ENCODE measurements around the gene ITGAV.

Gene ITGAV

DNA sequence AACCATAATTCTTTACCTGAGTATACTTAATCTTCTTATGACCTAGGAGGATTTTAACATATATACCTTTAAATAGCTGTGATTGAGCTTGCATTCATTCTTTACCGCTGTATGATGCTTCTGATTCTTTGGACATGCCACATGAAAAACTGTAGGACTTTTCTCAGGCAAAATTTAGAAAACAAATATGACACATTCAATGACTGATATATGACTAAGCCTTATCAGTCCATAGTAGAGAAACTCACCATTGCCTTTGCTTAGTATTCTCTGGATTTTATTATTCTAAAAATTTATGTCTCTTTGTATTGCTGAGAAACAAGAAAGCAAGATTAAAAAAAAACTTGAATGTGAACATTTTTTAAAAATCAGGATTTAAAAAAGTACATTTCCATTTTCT is 107.7 kb downstream of the ITGAV start:
- no peak for DNase-seq (ENCODE audit: low spot score)
- TF ChIP-seq, protein P1, sequence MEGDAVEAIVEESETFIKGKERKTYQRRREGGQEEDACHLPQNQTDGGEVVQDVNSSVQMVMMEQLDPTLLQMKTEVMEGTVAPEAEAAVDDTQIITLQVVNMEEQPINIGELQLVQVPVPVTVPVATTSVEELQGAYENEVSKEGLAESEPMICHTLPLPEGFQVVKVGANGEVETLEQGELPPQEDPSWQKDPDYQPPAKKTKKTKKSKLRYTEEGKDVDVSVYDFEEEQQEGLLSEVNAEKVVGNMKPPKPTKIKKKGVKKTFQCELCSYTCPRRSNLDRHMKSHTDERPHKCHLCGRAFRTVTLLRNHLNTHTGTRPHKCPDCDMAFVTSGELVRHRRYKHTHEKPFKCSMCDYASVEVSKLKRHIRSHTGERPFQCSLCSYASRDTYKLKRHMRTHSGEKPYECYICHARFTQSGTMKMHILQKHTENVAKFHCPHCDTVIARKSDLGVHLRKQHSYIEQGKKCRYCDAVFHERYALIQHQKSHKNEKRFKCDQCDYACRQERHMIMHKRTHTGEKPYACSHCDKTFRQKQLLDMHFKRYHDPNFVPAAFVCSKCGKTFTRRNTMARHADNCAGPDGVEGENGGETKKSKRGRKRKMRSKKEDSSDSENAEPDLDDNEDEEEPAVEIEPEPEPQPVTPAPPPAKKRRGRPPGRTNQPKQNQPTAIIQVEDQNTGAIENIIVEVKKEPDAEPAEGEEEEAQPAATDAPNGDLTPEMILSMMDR (IDR thresholded peaks at IDR 0.05; ENCODE audit: extremely low read depth, insufficient read depth, missing control alignments), result no peak
- in situ Hi-C loops (cut with MboI; ENCODE audit: low pct_unique_long_range_greater_than_20kb, low sequenced_read_pairs, unreplicated experiment), result no loop called here

- TF ChIP-seq, protein P1 (IDR thresholded peaks at IDR 0.05; ENCODE audit: extremely low read depth, insufficient read depth, missing control alignments), result no peak
- in situ Hi-C loops (cut with MboI; ENCODE audit: low pct_unique_long_range_greater_than_20kb, low sequenced_read_pairs, unreplicated experiment), result no loop called here
- no peak for DNase-seq (ENCODE audit: low spot score)
These were observed 109.9 kb downstream of the ITGAV start for GRCh38 chr2:186699742-186700141.

- in situ Hi-C loops (cut with MboI; ENCODE audit: low pct_unique_long_range_greater_than_20kb, low sequenced_read_pairs, unreplicated experiment), result no loop called here
- TF ChIP-seq, protein P1 (IDR thresholded peaks at IDR 0.05; ENCODE audit: extremely low read depth, insufficient read depth, missing control alignments), result no peak
- no peak for DNase-seq (ENCODE audit: low spot score)
These were observed 112.2 kb downstream of the ITGAV start for GRCh38 chr2:186702006-186702405.

DNA sequence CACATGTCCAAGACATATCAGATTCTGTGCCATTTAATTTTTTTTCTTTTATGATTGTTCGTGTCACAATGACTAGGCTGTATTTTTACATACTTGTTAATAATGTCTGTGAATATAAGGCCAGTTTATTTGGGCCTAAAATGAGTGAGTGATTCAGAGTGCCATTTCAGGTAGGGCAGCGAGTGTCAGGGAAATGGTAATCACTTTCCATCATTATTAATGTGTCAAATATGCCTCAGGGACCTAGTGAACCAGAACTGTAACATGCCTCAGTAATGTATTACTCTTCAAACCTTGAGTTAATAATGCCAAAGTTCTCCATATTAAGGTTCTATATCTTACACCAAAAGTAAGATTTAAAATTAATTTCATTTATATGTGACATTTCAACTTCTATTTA is 112.6 kb downstream of the ITGAV start:
- in situ Hi-C loops (cut with MboI; ENCODE audit: low pct_unique_long_range_greater_than_20kb, low sequenced_read_pairs, unreplicated experiment), result no loop called here
- TF ChIP-seq, protein P1 (IDR thresholded peaks at IDR 0.05; ENCODE audit: extremely low read depth, insufficient read depth, missing control alignments), result no peak
- DNase-seq (ENCODE audit: low spot score), result no peak

- in situ Hi-C loops (cut with MboI; ENCODE audit: low pct_unique_long_range_greater_than_20kb, low sequenced_read_pairs, unreplicated experiment), result no loop called here
- TF ChIP-seq, protein P1 (IDR thresholded peaks at IDR 0.05; ENCODE audit: extremely low read depth, insufficient read depth, missing control alignments), result no peak
- no peak for DNase-seq (ENCODE audit: low spot score)
These were observed 115.0 kb downstream of the ITGAV start for GRCh38 chr2:186704897-186705296.

DNA sequence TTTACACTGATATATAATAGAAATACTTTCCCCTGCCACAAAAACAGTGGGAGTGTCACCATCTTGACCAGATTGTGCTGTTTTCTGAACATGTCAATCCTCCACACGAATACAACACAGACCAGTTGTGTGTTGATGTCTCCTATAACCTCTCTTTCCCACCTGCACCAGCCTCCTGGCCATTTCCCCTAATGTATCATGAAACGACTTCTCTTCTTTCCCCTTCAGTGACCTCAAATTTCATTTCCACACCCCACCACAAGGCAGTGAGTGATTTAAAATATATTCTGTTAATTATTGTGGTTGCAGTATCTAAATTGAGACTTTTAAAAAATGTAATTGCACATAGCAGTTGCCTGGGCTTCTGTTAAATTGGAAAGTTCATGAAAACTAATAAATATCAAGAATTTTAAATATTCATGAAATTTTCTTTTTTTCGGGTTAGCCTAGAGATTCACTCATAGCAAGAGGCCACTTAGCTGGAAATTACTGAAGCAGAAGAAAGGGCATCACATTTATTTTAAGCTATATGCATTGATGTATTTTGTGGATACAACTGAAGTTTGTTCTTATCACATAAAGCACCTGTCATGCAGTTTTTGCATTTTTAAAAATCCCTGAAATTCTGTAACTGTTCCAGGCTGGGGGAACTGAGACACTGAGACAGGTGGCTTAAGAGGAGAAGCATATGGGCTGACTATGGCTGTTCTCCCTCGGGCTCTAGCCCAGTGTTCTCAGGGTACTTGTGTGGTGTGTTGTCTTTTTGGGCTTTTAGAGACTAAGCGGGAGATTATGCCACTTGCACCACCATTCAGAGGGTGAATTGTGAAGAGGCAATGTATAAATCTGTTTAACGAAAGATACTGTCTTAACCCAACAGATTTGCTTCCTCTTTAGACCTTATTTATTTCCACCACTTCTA is 119.9 kb downstream of the ITGAV start:
- in situ Hi-C loops (cut with MboI; ENCODE audit: low pct_unique_long_range_greater_than_20kb, low sequenced_read_pairs, unreplicated experiment), result no loop called here
- TF ChIP-seq, protein P1 (IDR thresholded peaks at IDR 0.05; ENCODE audit: extremely low read depth, insufficient read depth, missing control alignments), result no peak
- no peak for DNase-seq (ENCODE audit: low spot score)

Data from GM13977 (cell line).